ENCODE results near the gene NELFCD.

The NELFCD gene

DNA sequence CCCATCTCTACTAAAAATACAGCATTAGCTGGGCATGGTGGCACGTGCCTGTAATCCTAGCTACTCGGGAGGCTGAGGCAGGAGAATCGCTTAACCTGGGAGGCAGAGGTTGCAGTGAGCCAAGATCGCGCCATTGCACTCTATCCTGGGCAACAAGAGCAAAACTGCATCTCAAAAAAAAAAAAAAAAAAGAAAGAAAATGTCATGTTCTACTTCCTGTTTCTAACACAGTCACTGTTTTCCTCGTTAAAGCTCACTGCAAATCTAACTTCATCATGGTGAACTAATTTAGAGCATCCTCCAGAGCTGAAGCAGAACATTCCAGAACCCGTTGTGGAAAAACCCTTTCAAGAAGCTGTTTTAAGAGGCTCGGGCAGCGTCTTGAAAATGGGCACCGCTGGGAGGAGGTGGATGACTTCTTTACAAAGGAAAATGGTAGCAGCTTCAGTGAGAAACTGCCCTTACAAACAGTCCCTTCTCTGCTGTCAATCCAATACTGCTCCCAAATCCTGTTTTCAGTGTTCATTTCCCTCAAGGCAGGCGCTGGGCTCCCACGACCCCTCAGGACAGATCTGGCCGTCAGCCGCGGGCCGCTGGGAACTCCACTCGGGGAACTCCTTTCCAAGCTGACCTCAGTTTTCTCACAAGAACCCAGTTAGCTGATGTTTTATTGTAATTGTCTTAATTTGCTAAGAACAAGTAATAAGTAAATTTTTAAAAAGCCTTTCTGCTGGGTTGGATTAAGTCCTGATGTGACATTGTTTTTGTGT, 13.5 kb downstream of the NELFCD start:
- no peak for DNase-seq (ENCODE audit: low read depth)

DNA sequence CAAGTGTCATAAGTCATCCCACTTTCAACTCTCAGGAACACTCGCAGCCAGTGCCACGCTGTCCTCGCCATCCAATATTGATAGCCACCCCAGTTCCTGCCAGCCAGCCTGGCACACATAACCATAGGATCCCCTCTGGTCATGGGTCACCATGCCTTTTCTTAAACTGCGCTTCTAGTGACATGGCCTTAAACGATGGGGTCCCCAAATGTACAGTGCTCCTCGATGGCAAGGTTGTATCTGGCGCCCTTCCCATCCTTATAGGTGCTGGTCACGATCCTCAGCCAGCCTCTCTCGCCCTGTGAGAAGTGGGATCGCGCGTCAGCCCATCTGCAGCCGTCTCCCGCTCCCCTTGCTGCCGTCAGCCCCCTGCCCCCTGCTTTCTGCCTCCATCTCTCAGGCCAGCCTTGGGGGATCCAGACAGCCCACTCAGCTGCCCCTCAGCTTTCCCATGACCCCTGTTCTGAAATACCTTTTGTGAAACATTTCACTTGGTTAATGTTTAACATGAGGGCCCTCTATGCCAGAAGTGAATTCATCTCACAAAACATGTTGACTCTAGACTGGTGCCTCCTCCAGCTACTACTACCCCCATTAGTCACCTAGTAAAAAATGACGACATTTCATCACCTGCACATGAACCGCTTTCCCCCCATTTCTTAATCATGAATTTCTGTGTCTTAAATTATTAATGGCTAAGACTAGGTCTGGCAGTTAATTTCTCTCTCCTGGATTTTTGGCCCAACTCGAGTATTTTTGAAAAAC, 14.6 kb downstream of the NELFCD start:
- DNase-seq (ENCODE audit: low read depth): no peak

DNA sequence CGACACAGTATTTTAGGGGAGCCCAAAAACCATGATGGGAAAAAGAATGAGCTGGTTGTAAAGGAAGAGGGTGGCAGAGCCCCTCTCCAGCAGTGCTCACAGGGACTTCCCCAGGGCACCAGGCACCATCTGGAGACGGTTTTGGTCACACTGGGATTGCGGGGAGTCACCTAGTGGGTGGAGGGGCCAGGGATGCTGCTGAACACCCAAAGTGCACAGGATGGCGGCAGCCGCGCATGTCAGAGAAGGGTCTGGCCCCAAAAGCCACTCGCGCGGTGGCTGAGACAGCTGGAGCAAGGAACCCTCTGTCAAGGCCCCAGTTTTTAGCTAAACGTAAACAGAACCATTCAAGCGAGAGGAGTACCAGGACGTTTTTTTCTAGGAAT, 15.2 kb downstream of the NELFCD start:
- no peak for DNase-seq (ENCODE audit: low read depth)

DNA sequence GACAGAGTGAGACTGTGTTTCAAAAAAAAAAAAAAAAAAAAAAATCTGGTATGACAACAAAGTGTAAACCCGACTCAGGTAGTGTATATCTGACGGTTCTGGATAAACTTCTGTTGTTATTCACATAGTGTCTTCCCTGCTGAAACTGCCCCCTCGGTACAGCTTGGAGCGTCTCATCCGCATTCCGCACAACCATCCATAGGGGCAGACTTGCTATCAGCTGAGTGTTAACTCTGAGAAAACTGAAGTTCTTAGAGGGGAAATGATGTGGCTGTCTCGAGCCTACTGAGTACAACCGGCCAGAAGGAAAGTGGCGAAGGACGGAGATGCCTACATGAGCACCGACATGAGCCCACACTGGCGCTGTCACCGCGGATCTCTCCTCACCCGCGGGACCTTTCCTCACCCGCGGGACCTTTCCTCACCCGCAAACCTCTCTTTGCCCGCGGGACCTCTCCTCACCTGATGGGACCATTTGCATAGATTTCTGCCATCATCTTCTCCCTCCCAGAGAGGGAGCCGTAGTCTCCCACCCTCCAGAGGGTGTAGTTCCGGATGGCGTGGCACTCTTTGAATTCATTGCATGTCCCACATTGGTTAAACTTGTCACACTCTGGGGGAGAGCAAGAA, 16.2 kb downstream of the NELFCD start:
- no peak for DNase-seq (ENCODE audit: low read depth)

DNA sequence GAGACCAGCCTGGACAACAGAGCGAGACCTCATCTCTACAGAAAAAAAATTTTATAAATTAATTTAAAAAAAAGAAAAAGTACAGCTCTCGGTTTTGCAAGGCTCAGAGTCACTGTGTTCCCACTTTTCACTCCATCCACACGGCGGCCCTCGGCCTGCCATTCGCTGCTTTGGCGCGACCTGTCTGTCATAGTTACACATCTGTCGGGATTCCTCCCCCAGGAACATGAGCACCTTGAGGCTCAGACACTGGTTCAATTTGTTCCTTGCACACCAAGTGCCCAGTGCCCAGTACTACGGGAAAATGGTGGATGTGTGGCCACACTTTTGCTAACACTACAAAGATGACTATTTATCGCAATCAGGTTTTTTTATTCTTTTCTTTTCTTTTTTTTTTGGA, 17.6 kb downstream of the NELFCD start:
- no peak for DNase-seq (ENCODE audit: low read depth)

DNA sequence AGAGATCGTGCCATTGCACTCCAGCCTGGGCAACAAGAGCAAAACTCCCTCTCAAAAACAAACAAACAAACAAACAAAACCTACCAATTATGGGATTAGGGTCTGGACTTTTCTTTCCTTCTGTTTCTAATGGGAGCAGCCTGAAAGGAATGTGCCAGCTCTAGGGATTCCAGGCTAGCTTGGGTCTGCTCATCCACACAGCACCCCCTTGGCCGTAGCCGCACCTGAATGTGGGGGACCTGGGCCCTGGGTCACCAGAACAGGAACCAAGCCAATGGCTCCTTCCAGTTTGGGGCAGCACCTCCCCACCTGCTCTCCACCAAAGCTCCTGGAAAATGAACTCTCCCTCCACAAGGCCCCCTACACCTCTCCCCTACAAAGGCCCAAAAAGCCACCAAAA, 19.3 kb downstream of the NELFCD start:
- no peak for DNase-seq (ENCODE audit: low read depth)

DNA sequence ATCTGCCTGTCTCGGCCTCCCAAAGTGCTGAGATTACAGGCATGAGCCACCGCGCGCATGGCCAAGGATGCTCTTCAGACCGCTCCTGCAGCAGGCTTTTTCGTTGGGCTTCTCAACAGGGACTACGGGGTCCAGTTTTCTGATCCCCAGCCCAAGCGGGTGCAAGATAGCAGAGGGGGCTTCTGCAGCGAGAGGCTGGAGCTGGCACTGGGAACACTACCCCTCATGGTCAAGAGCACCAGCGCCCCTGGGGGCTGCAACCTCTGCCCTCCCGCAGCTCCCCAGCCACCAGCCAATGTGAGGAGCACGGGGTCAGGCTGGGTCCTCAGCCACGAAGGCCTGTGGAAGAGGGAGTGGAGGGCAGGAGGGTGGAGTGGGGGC, 20.0 kb downstream of the NELFCD start:
- no peak for DNase-seq (ENCODE audit: low read depth)

DNA sequence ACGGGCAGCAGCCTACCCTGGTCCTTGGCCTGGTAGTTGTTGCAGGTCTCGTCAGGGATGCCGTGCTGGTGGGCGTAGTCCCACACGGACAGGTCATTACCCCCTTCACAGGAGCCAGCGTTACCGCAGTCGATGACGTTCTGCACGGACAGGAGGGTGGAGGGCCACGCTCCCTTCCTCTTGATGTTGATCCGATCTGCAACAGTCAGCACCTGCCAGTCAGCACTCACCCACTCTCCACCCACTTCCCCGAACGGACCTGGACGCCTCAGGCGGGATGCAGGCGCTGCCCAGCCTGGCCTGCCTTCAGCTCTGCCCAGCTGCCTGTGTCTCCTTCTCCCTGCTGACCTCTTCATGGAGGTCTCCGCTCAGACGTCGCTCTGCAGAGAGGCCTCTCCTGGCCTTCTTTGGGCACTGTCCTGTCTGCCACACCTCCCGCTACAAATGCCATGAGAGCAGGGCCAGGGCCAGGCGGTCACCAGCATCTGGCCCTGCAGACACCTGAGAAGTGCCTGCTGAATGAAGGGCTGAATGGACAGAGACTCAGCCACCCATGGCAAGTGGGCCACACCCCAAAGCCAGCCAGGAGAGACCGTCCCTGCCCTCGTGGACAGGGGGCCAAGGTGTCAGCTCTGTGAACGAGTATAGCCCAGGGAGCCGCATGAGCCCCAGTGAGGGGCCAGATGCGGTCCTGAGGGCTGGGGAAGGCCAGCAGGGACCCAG, 20.6 kb downstream of the NELFCD start:
- DNase-seq (ENCODE audit: low read depth): no peak

DNA sequence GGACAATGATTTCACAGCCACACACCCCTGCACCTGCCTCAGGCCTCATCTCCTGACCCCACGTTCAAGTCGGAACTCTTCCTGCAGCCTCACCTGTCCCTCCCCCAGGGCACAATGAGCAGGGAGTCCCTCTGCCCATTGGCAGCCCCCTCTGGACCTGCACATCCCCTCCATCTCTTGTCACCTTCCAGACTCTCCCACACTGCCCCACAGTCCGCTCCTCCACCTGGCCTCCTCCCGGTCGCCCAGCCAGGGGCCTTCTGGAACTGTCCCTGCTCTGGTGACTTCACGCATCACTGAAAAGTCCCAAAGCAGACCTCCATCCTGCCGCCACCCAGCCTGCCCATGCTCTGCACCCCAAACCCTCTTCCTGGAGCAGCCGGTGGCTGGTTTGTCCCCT, 21.3 kb downstream of the NELFCD start:
- DNase-seq (ENCODE audit: low read depth): no peak

DNA sequence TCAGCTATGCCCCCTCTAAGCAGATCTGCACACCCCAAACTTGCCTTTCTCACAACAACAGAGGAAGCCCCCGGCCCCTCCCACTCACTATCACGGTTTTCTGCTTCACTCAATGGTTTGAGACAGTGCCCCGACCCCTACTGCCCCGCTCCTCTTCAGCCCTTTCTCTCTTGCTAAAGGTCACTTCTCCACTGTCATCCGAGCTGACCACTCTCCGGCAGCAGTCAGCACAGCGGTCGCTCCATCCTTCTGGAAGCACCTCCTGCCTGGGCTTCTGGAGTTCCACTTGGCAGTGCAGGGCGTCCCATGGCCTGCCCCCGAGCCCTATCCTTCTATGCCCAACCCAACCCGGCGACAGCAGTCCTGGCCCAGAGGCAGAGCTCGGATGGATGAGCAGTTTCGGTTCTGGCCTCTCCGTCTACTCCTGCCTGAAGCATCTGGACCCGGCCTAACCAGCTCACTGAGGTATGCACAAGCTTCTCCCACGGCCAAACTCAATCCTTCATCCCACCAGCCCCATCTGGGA, 21.9 kb downstream of the NELFCD start:
- no peak for DNase-seq (ENCODE audit: low read depth)

DNA sequence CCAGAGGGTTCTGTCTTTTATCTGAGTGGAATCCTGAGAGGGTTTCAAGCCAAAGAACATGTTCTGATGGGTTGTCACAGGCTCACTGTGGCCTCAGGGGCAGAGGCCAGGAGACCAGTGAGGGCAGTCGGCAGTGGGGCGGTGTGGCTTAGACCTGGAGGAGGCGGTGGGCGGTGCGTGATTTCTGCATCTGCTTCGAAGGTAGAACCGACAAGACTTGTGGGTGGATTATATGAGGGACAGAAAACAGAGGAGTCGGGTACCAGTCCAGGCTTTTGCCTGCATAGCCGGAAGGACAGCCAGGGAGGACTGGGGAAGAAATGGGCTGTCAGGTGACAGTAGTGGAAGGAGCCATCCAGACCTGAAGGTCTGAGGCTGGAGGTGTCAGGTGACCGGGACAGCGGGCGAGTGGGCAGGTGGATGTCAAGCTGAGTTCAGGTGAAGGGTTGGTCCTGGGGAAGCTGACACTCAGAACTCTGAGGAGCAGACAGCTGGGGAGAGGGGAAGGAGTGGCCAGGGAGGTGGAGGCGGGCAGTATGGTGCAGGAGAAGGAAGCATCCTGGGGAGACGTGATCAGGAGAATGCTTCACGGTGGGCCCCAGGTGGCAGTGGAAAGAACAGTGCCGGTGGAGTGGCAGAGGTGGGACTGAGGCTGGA, 22.9 kb downstream of the NELFCD start:
- DNase-seq (ENCODE audit: low read depth): no peak

DNA sequence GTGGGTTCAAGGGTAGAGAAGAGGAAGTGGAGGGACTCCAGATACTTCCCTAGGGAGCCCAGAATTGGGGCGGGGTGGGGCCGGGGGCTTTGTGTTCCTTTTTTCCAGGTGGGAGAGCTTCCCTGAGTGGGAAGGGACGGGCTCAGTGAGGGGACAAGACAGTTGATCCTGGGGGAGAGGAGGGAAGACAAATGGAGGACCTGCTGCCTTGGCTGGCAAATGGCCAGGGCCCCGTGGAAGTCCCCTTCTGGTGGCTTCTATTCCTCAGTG, 23.4 kb downstream of the NELFCD start:
- no peak for DNase-seq (ENCODE audit: low read depth)

DNA sequence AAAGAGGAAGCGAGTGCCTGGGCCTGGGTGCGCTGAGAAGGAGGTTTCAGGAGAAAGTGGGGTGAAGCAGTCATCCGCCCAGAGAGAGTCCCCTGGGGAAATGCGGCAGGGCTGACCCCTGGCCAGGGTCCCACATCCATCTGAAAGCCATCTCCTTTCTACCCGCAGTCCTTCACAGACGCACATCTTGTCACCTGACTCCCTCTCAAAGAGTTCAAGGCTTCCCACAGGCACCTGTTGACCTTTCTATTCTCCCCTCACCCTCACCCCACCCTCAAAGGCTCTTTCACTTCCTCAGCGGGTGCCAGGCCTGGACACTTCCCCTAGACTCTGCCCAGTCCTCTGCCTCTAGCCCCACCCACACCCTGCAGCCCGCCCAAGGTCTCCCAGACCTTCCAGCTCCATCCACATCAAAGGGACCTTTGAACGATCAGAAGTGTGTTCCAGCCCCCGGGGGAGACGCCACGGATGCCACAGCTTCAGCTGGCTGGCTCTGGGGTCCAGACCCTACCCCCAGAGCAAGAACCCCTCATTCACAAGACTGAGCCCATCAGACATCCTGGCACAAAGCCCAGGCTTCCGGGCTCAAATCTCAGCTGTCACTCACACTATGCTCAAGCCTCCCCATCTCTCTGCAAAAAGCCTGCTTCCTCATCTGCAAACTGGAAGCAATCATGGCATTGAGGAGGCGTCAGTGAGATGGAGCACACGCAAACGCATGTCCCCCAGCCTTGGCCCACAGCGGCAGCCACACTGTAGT, 23.9 kb downstream of the NELFCD start:
- DNase-seq (ENCODE audit: low read depth): no peak

DNA sequence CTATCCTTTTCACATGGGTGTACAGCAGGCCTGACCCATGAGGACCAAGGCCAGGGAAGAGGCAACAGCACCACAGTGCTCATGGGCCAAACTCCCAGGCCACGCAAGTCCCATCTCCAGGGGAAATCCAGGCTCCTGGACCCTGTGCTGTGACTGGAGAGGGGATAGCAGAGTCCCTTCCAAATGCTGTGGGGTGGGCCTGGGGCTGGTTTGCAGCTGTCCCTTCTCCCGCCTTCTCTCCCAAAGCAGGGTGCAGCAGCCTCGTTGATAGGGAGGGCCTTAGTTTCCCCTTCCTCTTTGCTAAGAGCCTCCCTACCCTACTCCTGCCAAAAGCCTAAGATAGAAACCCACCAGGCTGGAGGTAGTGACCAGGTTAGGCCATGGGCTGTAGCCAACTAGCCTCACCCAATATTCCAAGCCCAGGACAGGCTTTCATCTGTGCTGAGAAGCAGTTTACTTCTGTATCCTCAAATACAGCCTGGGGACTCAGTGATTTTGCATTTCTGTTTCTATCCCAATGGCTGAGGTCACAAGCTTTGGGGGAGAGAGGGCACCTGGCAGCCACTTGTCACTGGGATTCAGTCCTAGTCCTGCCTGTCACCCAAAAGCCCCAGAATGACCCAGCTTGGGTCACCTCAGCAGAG, 24.6 kb downstream of the NELFCD start:
- no peak for DNase-seq (ENCODE audit: low read depth)

DNA sequence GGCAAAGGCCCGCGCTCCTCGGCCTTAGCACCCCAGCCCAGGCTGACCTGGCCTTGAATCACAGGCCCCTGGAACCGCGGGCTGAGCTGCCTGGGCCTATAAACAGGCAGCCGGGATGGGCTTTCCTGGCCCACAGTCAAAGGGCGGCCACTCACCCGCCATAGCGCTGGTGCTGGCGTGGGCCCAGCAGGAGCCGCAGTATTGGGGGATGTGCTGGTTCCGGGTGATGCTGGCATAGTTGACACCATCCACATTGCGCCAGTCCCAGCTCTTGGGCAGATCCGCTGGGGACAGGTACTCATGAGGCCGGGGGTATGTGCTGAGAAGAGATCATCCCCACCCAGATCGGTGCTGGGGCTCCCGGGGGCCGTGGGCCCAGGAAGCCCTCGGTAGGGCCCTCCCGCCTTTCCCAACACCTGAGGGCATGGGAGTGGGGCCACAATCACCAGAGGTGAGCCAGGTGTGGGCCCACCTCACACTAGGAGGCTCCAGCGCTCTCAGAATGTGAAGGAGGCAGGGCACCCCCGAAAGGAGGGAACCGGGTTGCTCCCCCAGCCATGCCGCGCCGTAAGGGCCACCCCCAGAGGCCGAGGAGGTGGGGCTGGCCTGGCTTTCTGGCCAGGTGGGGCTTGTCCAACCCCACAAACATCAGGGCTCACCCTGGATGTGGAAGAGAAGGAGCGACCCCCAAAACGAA, 25.3 kb downstream of the NELFCD start:
- DNase-seq (ENCODE audit: low read depth): no peak

DNA sequence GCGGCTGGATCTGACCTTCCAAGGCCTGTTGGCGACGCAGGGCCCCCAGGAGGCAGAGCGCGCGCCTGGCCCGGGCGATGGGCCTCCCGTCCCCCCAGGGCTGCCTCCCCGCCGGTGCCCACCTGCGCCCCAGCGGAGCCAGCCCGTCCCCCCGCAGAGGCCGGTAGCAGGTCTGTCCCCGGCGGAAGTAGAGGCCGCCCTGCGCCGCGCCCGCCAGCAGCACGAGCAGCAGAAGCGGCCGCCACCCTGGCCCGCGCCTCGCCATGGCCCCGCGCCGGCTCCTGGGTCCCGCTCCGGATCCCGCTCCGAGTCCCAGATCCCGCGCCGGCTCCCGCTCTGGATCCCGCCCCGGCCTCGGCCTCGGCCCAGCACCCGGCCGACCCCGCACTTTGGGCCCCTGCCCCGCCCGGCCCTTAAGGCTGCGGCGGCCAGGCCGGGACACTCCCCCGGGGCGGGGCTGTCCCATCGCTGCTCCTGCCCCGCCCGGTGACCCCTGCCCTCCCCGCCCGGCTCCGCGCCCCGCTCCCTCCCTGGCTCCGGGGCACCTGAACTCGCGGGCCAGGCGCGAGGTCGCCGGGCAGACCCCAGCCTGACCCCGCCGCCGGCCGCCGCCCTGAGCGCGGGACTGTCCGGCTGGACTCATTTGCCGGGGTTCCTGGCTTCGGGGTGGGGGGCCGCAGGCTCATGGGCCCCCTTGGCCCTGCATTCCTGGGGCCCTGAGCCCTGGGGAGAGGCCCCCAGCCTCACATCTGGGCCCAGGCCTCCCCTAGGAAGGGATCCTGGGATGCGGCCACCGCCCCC, 26.0 kb downstream of the NELFCD start, which contains the start of gene CTSZ:
CTSZ (minus strand) TSS at position 391 of the 801 bp plus-strand sequence; CDS start at position 265, 126 bp downstream.
- DNase-seq (ENCODE audit: low read depth): no peak

DNA sequence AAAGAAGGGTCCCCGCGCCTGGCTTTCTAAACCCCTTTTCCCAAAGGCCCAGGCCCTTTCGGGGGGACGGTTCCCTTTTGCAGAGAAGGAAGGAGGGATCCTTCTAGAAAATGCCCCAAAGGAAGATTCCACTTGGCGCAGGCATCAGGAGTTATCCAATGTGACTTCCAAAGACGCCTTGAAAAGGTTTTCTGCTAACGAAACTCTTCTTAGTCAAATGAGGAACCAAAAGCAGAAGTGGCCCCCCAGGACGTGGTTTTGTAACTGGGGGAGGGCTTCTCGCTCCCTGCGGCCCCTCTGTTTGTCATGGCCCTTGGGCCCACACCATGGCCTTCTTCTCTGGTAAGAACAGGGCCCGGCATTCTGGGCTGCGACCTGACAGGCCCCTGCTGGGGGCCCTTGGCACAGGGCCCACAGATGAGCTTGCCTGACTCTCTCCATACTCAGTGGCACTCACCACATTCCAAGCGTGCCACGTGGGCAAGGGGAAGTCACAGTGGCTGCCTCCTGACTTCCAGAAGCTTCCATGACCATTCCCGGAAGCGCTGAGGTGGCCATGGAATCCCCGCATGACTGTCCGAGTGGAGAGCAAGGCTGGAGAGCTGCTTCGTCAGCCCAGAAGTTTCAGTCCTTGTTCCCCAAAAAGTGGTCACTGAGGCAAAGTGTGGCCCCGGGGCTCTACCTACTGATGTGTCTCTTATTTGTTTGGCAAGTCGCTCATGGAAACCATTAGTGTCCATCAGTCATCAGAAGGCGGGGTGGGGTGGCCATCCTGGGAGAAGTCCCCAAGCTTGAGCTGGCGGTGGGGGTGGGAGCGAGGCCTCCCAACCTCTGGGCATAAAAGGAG, 26.8 kb downstream of the NELFCD start:
- DNase-seq (ENCODE audit: low read depth): no peak

DNA sequence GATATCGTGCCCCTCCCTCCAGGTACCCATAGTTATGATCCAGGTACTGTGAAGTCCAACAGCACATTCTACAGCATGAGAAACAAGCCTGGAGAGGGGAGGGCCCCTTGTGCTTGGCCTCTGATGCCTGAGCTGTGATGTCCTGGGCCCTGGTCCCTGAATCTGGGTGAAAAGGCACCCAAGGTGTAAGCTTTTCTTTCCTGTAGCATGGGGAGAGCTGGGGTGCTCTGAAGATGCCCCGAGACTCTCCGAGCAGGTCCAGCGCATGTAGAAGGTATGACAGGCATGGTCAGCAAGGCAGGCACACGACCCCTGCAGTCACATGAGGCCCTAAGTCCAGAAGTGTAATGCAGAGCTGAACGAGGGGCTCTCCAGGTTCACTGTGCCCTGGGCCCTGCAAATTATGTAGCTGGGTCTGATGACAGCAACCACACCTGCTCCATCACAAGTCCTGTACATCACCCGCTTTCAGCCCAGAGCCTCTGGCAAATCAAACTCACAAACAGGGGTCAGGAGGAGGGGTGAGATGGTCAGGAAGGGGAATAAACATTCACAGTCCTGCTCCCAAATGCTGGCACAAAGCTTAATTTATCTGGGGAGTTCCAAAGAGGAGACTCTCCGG, 27.8 kb downstream of the NELFCD start:
- no peak for DNase-seq (ENCODE audit: low read depth)
